ENCODE results near the gene TFCP2L1.
A peak's percentile ranks its signal among the peaks of the same experiment; 100 is the strongest.

TFCP2L1 gene

DNA sequence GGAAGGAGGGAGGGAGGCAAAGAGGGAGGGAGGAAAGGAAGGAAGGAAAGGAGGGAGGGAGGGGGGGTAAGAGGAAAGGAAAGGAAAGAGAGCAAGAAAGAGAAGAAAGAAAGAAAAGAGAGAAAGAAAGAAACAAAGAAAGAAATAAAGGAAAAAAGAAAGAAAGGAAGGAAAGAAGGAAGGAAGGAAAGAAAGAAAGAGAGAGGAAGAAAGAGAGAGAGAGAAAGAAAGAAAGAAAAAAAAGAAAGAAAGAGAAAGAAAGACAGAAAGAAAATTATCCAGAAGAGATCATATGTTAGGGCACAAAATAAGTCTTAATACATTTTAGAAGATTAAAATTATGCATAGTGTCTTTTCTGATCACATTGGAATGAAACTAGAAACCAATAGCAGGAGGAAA, 24.3 kb upstream of the TFCP2L1 start:
- ChIA-PET POLR2A (no interaction called here), CTCF (interaction anchor here (0.9 kb wide), 1 partner anchor 232 kb away, joined by 3 read pairs; no protein-coding TSS in a partner anchor)
- Histone ChIP-seq H3K36me3 (ENCODE audit: control insufficient read depth in 2 of 2, insufficient read depth in 1 of 2, low read length in 2 of 2) (no peaks in the 10 kb centered on the region), H3K9me3 (ENCODE audit: control insufficient read depth, insufficient read depth, low read depth, low read length) (no peaks in the 10 kb centered on the region), H3K4me1 (ENCODE audit: control insufficient read depth, insufficient read depth, low read length) (no peaks in the 10 kb centered on the region; the same call in 1 of the 2 replicates), H3K27ac (ENCODE audit: extremely low read depth, low read depth, low read length) (no peak overlapping the region), H3K4me3 (ENCODE audit: low read depth, low read length) (no peak overlapping the region)
- TF ChIP-seq ZNF48 (tag by site-specific recombination; IDR thresholded peaks at IDR 0.05), result no peak
- no peak for TF ChIP-seq ZNF146 (tag by site-specific recombination; IDR thresholded peaks at IDR 0.05)
- no peak for TF ChIP-seq ZNF157 (tag by site-specific recombination; IDR thresholded peaks at IDR 0.05)
- no peak for TF ChIP-seq ZNF664 (tag by site-specific recombination; IDR thresholded peaks at IDR 0.05)
- peak; percentile 77 for TF ChIP-seq ZNF366 (tag by site-specific recombination; conservative IDR thresholded peaks at IDR 0.05)
- no peak for TF ChIP-seq ZNF473 (tag by site-specific recombination; IDR thresholded peaks at IDR 0.05)

- no peaks in the 10 kb centered on the region for H3K36me3 ChIP-seq (ENCODE audit: control insufficient read depth in 2 of 2, insufficient read depth in 1 of 2, low read length in 2 of 2)
- POLR2A ChIA-PET, result no interaction called here
These were observed 22.0 kb upstream of the TFCP2L1 start for GRCh38 chr2:121307048-121307447.

More at GRCh38 chr2:121307048-121307447, 22.0 kb upstream of the TFCP2L1 start:
- TF ChIP-seq ZNF138 (tag by site-specific recombination; IDR thresholded peaks at IDR 0.05; ENCODE audit: borderline replicate concordance), result no peak
- no peak for TF ChIP-seq ZFP41 (tag by site-specific recombination; IDR thresholded peaks at IDR 0.05; ENCODE audit: borderline replicate concordance)
- no peak for TF ChIP-seq ZNF324 (tag by site-specific recombination; IDR thresholded peaks at IDR 0.05)
- TF ChIP-seq ZNF518A (tag by site-specific recombination; conservative IDR thresholded peaks at IDR 0.05; ENCODE audit: low read depth), result no peak
- no peak for TF ChIP-seq ZNF776 (tag by site-specific recombination; IDR thresholded peaks at IDR 0.05; ENCODE audit: borderline replicate concordance)
- no peak for TF ChIP-seq ZNF549 (tag by site-specific recombination; IDR thresholded peaks at IDR 0.05)
- TF ChIP-seq ZNF777 (tag by site-specific recombination; IDR thresholded peaks at IDR 0.05; ENCODE audit: borderline replicate concordance), result no peak
- TF ChIP-seq ZNF658 (tag by site-specific recombination; IDR thresholded peaks at IDR 0.05), result no peak
- TF ChIP-seq, protein P1, sequence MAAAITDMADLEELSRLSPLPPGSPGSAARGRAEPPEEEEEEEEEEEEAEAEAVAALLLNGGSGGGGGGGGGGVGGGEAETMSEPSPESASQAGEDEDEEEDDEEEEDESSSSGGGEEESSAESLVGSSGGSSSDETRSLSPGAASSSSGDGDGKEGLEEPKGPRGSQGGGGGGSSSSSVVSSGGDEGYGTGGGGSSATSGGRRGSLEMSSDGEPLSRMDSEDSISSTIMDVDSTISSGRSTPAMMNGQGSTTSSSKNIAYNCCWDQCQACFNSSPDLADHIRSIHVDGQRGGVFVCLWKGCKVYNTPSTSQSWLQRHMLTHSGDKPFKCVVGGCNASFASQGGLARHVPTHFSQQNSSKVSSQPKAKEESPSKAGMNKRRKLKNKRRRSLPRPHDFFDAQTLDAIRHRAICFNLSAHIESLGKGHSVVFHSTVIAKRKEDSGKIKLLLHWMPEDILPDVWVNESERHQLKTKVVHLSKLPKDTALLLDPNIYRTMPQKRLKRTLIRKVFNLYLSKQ (tag by site-specific recombination; IDR thresholded peaks at IDR 0.05; ENCODE audit: borderline replicate concordance), result no peak
- TF ChIP-seq ZNF530 (tag by site-specific recombination; IDR thresholded peaks at IDR 0.05; ENCODE audit: low read depth), result no peak
- no peak for TF ChIP-seq ZBTB1 (tag by site-specific recombination; IDR thresholded peaks at IDR 0.05)
- TF ChIP-seq ZNF560 (tag by site-specific recombination; IDR thresholded peaks at IDR 0.05; ENCODE audit: borderline replicate concordance), result no peak
- TF ChIP-seq KLF10 (tag by site-specific recombination; IDR thresholded peaks at IDR 0.05), result no peak
- TF ChIP-seq ZNF626 (tag by site-specific recombination; IDR thresholded peaks at IDR 0.05), result no peak
- TF ChIP-seq ZNF274 (IDR thresholded peaks at IDR 0.05; ENCODE audit: low read length), result no peak
- no peak for TF ChIP-seq ZNF274 (tag by site-specific recombination; IDR thresholded peaks at IDR 0.05; ENCODE audit: borderline replicate concordance)
- H3K27ac ChIP-seq (ENCODE audit: extremely low read depth, low read depth, low read length), result no peak overlapping the region
- CTCF ChIA-PET, result interaction anchor here (1.1 kb wide), 1 partner anchor 10 kb away, joined by 6 read pairs; no protein-coding TSS in a partner anchor
- no peaks in the 10 kb centered on the region for H3K9me3 ChIP-seq (ENCODE audit: control insufficient read depth, insufficient read depth, low read depth, low read length)
- no peaks in the 10 kb centered on the region; the same call in 1 of the 2 replicates for H3K4me1 ChIP-seq (ENCODE audit: control insufficient read depth, insufficient read depth, low read length)
- no peak overlapping the region for H3K4me3 ChIP-seq (ENCODE audit: low read depth, low read length)
